GM18907 (cell line): ENCODE measurements around the gene SPATA31C2.
"Not testable (repeated sequence)": the region's sequence is repeated elsewhere in the genome, so short reads cannot be mapped to it uniquely, and the experiment has no call there.

Experiments
- ATAC-seq: cut with Tn5 transposase; IDR thresholded peaks from one replicate; pipeline ENCODE4 v1.9.1; 2021; ENCODE audit warnings: mild to moderate bottlenecking, moderate library complexity; ENCODE audit not compliant: unreplicated experiment

The SPATA31C2 gene

GRCh38 chr9:88127700-88128300 lies 10.5 kb downstream of the SPATA31C2 start:
- ATAC-seq, result not testable (repeated sequence)

DNA sequence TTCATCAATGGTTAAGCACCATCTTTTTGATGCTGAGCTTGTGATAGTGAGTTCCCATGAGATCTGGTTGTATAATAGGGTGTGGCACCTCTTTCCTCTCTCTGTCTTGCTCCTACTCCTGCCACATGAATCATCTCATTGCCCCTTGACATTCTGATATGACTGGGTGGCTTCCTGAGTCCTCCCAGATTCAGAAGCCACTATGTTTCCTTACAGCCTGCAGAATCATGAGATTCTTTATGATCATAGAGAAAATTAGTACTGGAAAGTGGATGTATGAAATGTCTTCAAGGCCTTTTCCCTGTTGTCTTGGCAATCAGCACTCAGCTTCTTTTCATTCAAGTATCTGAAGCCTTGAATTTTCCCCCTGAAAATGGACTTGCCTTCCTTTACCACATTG lies 14.9 kb downstream of the SPATA31C2 start:
- ATAC-seq, result not testable (repeated sequence)

- ATAC-seq, result not testable (repeated sequence)
Measured at GRCh38 chr9:88118121-88118520, 20.2 kb downstream of the SPATA31C2 start.

DNA sequence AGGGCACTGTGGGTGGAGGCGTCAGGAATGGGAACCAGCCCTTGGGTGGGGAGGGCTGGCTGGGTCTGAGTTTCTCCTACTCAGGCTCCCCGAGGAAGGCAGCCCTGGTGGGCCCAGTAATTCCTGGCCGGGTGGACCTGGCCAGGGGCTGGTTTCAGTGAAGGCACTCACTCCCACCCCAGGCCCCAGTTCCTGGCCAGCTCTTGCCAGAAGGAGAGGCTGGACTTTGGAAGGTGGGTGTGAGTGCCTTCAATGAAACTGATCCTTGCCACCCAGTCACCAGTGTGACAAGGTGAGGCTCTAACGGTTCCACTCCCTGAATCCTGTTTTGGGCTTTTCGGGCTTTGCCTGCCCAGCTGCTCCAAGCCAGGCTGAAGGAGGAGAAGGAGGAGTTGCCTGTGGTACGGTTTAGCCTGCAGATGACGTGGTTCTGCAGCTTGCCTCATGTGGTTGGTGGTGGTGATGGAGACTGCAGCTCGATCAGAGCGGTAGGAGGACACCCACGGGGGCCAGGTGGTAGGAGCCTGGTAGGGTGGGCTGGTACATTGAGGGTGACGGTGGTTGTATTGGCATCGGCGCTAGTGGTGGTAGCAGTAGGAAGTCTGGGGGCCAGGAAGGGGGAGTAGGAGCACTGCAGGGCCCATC lies 23.2 kb downstream of the SPATA31C2 start:
- not testable (repeated sequence) for ATAC-seq

DNA sequence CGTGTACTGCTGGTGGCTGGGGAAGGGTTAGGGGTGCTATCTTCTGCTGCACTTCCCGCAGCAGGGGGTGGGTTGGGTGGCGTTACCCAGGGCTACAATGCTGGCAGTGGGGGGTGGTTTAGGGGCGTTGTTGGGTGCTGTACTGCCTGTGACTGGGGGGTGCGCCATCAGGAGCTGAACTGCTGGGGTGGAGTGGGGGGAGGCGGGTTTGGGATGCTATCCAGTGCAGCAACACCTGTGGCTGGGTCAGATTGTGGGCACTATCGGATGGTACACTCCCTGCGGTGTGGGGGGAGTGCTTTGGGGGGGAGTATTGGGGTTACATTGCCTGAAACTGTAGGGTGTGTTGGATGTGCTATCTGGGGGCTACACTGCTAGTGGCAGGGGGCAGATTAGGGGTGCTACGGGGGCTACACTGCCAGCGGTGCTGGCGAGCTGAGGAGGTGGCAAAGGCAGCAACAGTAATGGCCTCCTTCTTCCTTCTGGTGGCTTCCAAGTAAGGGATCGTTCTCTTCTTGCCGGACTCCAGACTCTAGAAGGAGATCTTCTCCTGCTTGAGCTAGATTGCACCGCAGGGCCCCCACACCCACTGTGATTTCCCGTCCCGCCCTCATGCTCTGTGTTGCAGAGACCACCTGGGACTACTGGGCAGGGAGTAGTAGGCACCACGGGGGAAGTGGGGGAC lies 23.9 kb downstream of the SPATA31C2 start:
- ATAC-seq, result not testable (repeated sequence)

- not testable (repeated sequence) for ATAC-seq
Measured at GRCh38 chr9:88113156-88114130, 24.8 kb downstream of the SPATA31C2 start.

DNA sequence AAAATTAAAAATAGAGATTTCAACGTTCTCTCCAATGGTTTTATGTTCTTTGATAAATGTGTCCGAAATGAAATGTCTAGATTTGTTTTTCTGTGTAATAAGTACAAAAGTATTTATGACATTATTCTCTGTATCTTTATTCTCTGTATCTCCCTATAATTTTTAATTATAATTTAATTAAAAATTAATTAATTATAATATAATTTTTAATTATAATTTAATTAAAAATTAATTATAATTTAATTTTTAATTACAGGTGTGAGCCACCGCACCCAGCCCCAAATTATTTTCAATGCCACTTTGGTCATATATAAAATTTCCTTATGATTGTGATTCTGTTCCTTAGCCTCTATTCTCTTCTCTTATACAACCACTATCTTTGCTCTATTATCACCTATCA lies 28.2 kb downstream of the SPATA31C2 start:
- ATAC-seq, result no peak

- no peak for ATAC-seq
Measured at GRCh38 chr9:88108779-88109178, 29.5 kb downstream of the SPATA31C2 start.

GRCh38 chr9:88106492-88106891 lies 31.8 kb downstream of the SPATA31C2 start:
- ATAC-seq, result no peak

- no peak for ATAC-seq
Measured at GRCh38 chr9:88092797-88093331, 45.4 kb downstream of the SPATA31C2 start.

GRCh38 chr9:88090151-88090581 lies 48.1 kb downstream of the SPATA31C2 start:
- no peak for ATAC-seq

DNA sequence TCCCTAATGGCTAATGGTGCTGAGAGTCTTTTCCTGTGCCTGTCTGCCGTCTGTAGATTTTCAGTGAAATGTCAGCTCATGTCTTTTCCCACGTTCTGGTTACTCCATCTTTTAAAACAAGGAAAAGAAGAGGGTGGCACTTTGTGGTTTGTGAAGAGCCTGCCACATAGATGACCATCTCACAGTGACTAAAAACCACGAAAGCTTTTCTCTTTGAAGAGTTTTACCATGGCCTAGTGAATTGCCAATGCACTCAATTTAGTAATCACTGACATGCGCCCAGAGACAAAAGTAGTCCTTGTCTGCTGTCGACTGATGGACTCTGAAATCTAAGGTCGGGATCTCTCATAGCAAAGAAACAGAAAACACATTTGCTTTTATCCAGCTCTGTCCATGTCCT lies 50.4 kb downstream of the SPATA31C2 start:
- ATAC-seq, result no peak

- ATAC-seq, result no peak
Measured at GRCh38 chr9:88085476-88085875, 52.8 kb downstream of the SPATA31C2 start.

- ATAC-seq, result no peak
Measured at GRCh38 chr9:88084357-88085183, 53.7 kb downstream of the SPATA31C2 start.
